GM20000 (cell line): Measurements from ENCODE around the gene TENT5C.

Experiments
- DNase-seq: peaks from one replicate; pipeline ENCODE4 v3.0.0; 2012; ENCODE audit warnings: low spot score
- TF ChIP-seq, protein P1 (sequence below): IDR thresholded peaks from 2 replicates; pipeline ENCODE4 v1.5.1; 2012; ENCODE audit warnings: mild to moderate bottlenecking, control low read depth; ENCODE audit errors: extremely low read depth, missing control alignments

TENT5C gene

DNA sequence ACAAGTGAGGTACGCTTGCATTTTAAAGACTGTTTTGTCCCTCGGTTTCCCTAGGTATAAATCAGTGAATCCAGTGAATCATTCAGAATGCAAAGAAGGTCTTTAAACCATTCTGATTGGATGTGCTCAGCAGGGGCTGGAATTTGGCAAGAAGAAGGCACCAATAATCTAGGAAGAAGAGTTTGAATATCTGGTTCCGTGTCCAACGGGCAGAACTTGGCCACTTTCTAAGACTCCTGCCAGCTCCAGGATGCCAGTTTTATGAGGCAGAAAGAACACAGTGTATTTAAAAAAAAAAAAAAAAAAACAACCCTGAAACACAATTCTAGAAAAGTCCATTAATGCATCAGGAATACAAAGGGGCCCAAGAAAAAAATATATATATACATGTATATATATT lies 3.0 kb upstream of the TENT5C start:
- no peak for DNase-seq
- TF ChIP-seq, protein P1, sequence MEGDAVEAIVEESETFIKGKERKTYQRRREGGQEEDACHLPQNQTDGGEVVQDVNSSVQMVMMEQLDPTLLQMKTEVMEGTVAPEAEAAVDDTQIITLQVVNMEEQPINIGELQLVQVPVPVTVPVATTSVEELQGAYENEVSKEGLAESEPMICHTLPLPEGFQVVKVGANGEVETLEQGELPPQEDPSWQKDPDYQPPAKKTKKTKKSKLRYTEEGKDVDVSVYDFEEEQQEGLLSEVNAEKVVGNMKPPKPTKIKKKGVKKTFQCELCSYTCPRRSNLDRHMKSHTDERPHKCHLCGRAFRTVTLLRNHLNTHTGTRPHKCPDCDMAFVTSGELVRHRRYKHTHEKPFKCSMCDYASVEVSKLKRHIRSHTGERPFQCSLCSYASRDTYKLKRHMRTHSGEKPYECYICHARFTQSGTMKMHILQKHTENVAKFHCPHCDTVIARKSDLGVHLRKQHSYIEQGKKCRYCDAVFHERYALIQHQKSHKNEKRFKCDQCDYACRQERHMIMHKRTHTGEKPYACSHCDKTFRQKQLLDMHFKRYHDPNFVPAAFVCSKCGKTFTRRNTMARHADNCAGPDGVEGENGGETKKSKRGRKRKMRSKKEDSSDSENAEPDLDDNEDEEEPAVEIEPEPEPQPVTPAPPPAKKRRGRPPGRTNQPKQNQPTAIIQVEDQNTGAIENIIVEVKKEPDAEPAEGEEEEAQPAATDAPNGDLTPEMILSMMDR = no peak

DNA sequence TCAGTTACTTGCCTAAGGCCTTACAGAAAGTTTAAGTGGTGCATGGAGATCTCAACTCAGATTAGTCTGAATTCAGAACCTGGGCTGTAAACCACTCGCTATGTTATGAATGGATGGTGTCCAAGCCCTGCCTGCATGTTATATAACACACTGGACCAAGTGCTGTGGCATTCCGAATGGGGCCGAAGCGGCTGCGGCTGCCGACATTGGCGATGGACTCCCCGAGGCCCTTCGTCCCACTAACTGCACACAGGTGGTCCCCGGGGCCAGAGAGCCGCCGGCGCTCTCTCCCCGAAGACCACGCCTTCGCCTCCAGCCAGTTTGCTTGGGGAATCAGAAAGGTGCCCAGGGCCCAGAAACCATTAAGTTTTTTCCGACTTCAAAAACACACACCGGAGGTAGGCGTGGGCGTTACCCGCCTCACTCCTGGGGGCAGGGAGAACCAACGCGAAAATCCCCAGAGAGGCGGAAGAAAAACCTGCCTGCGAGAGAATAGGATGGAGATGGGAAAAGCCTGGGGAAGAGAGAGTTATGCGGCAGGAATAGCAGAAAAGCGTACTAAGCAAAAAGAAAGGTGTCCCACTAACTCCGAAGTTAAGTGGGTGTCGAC lies 579 bp upstream of the TENT5C start:
- DNase-seq = no peak
- TF ChIP-seq, protein P1 = no peak

DNA sequence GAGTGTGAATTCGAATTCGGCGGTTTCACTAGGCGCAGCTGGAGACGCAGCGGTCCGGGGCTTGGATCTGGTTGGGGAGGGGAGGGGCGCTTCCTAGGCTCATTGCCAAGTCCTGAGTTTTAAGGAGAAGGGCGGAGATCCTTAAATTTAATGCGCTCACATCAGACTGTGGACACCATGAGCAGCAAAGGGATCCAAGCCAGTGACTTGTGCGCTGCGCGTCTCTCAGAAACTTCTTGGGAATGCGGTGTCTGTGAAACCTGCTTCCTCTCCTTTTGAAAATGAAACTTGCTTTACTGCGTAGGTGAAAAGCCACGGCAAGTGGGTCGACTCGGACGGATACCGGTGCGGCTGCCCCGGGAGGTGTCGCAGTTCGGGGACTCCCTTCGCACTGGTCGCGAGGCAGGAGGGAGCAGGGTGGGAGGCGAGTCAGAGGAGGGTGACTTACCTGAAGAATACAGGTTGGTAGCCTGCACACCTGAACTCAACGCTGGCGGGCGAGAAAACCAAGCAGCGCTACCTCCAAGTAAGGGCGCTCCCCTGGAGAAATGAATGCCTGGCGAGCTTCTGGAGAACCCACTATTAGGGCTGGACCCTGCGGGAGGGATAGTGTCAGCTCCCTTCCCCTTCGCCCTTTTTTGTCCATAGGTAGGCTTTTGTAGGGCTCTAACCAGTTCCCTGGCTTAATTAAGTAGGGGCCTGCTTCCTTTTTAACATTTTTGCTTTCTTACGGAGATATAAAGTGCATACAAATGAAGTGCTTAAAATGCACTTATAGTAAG lies 992 bp downstream of the TENT5C start:
- peak; percentile 23 for DNase-seq
- TF ChIP-seq, protein P1 = no peak

- DNase-seq = no peak
- TF ChIP-seq, protein P1 = no peak
These were observed 1.6 kb downstream of the TENT5C start for GRCh38 chr1:117607471-117607870.

- no peak for DNase-seq
- TF ChIP-seq, protein P1 = no peak
These were observed 2.3 kb downstream of the TENT5C start for GRCh38 chr1:117608115-117608615.

GRCh38 chr1:117608758-117609157 lies 2.9 kb downstream of the TENT5C start:
- DNase-seq = no peak
- TF ChIP-seq, protein P1 = no peak

GRCh38 chr1:117609471-117609911 lies 3.6 kb downstream of the TENT5C start:
- no peak for DNase-seq
- TF ChIP-seq, protein P1 = no peak
